SK-N-SH treated with all-trans-retinoic acid at 6 μM for 48 hours (cell line): ENCODE measurements around the gene PIK3R1.

ENCODE experiments used
- ARNTL ChIP-seq: fragments of 450-650 bp; formaldehyde crosslinking; IDR thresholded peaks from 2 replicates; pipeline ENCODE4 v1.5.0; 2020; ENCODE audit warnings: low read depth, mild to moderate bottlenecking, moderate library complexity, borderline replicate concordance
- CSRNP3 ChIP-seq: fragments of 250-450 bp; sonication (Bioruptor Pico); IDR thresholded peaks from 2 replicates; pipeline ENCODE4 v1.5.1; 2021; ENCODE audit warnings: mild to moderate bottlenecking, moderate library complexity
- OSR1 ChIP-seq: fragments of 250-450 bp; sonication (Bioruptor Pico); IDR thresholded peaks from 2 replicates; pipeline ENCODE4 v1.8.0; 2022; ENCODE audit warnings: moderate library complexity, mild to moderate bottlenecking, inconsistent platforms
- RARB ChIP-seq: fragments of 250-450 bp; sonication (Bioruptor Pico); IDR thresholded peaks from 2 replicates; pipeline ENCODE4 v1.8.0; 2021; ENCODE audit warnings: mild to moderate bottlenecking, moderate library complexity
- TF ChIP-seq, protein P1 (sequence below): fragments of 250-450 bp; sonication (Bioruptor Pico); IDR thresholded peaks from 2 replicates; pipeline ENCODE4 v1.8.0; 2020; ENCODE audit warnings: mild to moderate bottlenecking, moderate library complexity, borderline replicate concordance

DNA sequence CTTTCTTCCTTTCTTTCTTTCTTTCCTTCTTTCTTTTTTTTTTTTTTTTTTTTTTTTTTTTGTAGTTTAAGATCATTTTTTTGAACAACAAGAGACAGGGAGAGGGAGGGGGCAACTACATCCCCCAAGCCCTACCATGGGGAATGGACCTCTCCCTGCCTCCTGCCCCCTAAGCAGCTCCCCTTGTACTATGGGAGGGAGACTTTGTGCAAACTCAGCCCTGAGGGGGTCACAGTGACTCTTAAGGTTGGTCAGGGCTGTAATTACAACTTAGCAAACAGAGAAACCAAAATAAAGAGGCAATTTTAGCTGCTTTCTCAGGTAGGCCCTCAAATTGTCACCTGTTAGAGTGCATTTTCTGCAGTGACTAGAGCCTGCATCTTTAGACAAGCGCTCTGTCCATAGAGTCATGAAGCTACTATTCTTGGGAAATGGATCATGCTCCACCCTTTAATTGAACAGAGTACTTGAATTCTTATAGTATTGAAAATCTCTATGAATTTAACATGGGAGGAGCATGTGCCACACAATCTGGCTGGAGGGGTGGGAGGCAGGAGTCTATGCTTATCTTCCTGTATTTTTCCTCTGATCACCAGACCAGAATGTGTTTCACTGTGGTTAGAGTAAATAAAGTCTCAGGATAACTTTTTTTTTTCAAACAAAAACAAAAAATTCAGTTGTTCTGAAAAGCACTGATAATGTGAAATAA is 24.3 kb upstream of the PIK3R1 start:
- TF ChIP-seq ARNTL (CRISPR knock-in tag) (no peak), CSRNP3 (CRISPR knock-in tag) (no peak), OSR1 (CRISPR knock-in tag) (no peak), RARB (CRISPR knock-in tag) (no peak)
- TF ChIP-seq, protein P1, sequence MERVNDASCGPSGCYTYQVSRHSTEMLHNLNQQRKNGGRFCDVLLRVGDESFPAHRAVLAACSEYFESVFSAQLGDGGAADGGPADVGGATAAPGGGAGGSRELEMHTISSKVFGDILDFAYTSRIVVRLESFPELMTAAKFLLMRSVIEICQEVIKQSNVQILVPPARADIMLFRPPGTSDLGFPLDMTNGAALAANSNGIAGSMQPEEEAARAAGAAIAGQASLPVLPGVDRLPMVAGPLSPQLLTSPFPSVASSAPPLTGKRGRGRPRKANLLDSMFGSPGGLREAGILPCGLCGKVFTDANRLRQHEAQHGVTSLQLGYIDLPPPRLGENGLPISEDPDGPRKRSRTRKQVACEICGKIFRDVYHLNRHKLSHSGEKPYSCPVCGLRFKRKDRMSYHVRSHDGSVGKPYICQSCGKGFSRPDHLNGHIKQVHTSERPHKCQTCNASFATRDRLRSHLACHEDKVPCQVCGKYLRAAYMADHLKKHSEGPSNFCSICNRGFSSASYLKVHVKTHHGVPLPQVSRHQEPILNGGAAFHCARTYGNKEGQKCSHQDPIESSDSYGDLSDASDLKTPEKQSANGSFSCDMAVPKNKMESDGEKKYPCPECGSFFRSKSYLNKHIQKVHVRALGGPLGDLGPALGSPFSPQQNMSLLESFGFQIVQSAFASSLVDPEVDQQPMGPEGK (CRISPR knock-in tag) = no peak
